Measurements from ENCODE around the gene ALCAM. TPM values are rescaled to one million over a fixed set of nuclear protein-coding genes. Genes with fewer than 3 reads are reported as not detected.

ALCAM gene
- total and polyA plus RNA-seq, 4 donors = 35.4 to 154 (median 80.7) TPM

DNA sequence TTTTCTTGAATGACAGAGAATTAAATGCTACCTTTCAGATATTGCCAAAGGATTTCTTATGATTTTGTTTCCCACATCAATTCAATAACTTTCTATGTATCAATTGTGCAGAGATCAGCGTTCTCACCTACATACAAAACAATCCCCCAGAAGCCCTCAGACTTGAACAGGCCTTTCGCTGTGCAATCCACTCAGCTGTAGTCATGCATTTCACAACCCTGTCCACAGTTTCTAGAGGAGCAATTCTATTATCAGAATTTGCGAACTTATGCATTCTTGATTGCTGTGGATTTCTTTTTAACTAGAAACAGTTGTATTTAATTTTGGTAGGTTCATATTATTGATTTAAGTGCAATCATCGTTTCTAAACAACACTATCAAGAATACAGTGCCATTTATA is 13.7 kb upstream of the ALCAM start:
- Histone ChIP-seq H3K27ac (ENCODE audit: low read depth in 1 of 2, low read length in 2 of 2) (no peak overlapping the region), H3K4me1 (ENCODE audit: control insufficient read depth in 1 of 2, insufficient read depth in 2 of 2, low read length in 2 of 2) (peaks cover 0 to 4% of the 10 kb centered on the region in 2 donors), H3K36me3 (ENCODE audit: control insufficient read depth in 1 of 2, insufficient read depth in 2 of 2, low read length in 1 of 2) (no peaks in the 10 kb centered on the region), H3K4me3 (ENCODE audit: low read length in 2 of 2) (no peak overlapping the region), H3K27me3 (ENCODE audit: control insufficient read depth in 1 of 2, insufficient read depth in 2 of 2, low read length in 1 of 2) (no peaks in the 10 kb centered on the region), H3K9me3 (ENCODE audit: control insufficient read depth, low read length) (no peaks in the 10 kb centered on the region)
- intact Hi-C loops (cut with DNase I) = loop anchor here in 1 of 2 donors (5.0 kb wide), 1 partner anchor 446 kb away; no protein-coding TSS in a partner anchor
- WGBS, 2 donors = 94 to 97% methylated on average over 4 of the region's 4 CpGs
- no peak for DNase-seq
- ATAC-seq (ENCODE audit: low FRiP score) = no peak

DNA sequence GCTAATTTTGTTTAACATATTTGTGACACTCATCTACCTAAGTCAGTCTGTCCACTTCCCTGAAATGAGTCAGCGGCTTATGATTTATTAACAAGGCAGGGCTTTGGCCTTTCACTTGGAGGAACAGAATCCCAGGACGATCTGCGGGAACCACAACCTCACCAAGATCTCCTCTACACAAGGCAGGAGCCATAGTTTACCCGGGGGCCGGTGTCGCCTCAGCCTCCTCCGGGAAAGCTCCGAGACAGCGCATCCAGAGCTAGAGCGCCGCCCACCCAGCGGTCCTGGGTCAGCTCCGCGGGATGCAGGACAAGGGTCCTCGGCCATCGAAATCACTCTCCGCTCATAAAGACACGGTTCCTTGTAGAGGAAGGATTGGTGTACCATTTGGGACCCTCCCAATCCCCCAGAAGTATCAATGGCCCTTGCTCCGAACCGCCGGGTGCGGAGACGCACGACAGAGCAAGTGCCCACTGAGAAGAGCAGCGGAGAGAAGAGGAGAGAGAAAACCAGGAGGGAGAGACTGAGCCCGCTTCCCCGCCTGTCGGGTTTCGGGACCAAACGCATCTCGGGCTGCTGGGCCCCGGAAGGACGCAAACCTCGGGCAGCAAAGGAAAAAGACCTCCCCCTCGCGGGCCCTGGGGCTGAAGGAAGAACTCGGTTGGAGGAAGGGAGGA is 13.1 kb upstream of the ALCAM start:
- peaks cover 0 to 4% of the 10 kb centered on the region in 2 donors for H3K4me1 ChIP-seq (ENCODE audit: control insufficient read depth in 1 of 2, insufficient read depth in 2 of 2, low read length in 2 of 2)
- H3K9me3 ChIP-seq (ENCODE audit: control insufficient read depth, low read length) = no peaks in the 10 kb centered on the region
- peak overlapping the region; percentile 29 to 54 for H3K4me3 ChIP-seq (ENCODE audit: low read length in 2 of 2)
- intact Hi-C loops (cut with DNase I) = loop anchor here in 1 of 2 donors (5.0 kb wide), 1 partner anchor 446 kb away; no protein-coding TSS in a partner anchor
- DNase-seq = peak; percentile 72 to 75
- no peaks in the 10 kb centered on the region for H3K36me3 ChIP-seq (ENCODE audit: control insufficient read depth in 1 of 2, insufficient read depth in 2 of 2, low read length in 1 of 2)
- WGBS, 2 donors = 12 to 20% methylated on average over 37 of the region's 37 CpGs
- peak; percentile 76 for ATAC-seq (ENCODE audit: low FRiP score)
- peak overlapping the region in 1 of 2 donors; percentile 42 for H3K27ac ChIP-seq (ENCODE audit: low read depth in 1 of 2, low read length in 2 of 2)
- H3K27me3 ChIP-seq (ENCODE audit: control insufficient read depth in 1 of 2, insufficient read depth in 2 of 2, low read length in 1 of 2) = no peaks in the 10 kb centered on the region

DNA sequence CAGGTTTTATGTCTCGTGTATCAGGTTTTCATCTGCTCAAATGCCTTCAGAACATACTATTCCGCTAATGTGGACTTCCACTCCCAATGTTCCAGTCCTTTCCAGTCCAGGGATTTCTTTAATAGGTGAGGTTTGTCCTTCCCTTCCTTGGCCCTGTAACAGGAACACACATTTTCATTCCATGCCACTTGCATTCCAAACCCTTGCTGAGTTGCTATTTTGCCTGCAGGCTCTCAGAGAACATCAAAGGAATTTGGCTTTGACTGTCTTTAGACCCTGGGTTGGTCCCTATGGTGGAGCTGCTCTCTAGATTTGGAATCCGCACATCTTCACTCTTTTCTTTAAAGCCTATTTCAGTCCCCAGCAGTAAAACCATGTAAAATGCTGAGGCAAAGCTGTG is 12.3 kb upstream of the ALCAM start:
- Histone ChIP-seq H3K27ac (ENCODE audit: low read depth in 1 of 2, low read length in 2 of 2) (no peak overlapping the region), H3K36me3 (ENCODE audit: control insufficient read depth in 1 of 2, insufficient read depth in 2 of 2, low read length in 1 of 2) (no peaks in the 10 kb centered on the region), H3K4me1 (ENCODE audit: control insufficient read depth in 1 of 2, insufficient read depth in 2 of 2, low read length in 2 of 2) (peaks cover 3 to 4% of the 10 kb centered on the region in 2 donors), H3K9me3 (ENCODE audit: control insufficient read depth, low read length) (no peaks in the 10 kb centered on the region), H3K4me3 (ENCODE audit: low read length in 2 of 2) (peak overlapping the region; percentile 29 to 54), H3K27me3 (ENCODE audit: control insufficient read depth in 1 of 2, insufficient read depth in 2 of 2, low read length in 1 of 2) (no peaks in the 10 kb centered on the region)
- intact Hi-C loops (cut with DNase I) = loop anchor here in 1 of 2 donors (5.0 kb wide), 1 partner anchor 447 kb away; no protein-coding TSS in a partner anchor
- 78 to 82% methylated on average over 3 of the region's 3 CpGs for WGBS, 2 donors
- DNase-seq (no peak), ATAC-seq (ENCODE audit: low FRiP score) (no peak)

DNA sequence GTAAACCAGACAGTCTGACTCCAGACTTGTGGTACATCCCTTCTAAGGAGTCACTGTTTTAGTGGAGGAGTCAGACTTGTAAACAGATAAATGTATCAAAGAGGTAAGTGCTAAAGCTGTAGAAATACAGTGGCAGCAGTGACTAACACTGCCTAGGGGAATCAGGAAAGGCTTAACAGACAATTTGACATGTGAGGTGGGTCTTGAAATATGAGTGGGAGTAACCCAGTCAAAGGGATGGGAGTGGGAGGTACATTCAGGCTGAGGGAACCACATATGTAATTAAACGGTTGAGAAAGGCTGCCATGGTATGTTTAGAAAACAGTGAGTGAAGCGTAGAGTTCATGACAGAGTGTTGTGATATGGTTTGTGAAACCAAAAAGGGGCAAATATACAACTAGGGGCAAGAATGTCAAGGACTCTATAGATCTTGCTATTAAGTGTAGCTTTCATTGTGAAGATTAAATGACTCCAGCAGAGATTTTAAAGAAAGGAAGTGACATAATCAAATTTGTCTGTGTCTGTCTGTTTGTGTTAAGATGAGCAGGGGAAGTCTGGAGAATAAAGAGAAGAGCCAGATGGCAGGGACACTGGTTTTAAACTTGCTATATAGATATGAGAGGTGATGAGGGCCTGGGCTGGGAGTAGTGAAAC is 11.2 kb upstream of the ALCAM start:
- H3K9me3 ChIP-seq (ENCODE audit: control insufficient read depth, low read length) = no peaks in the 10 kb centered on the region
- H3K27me3 ChIP-seq (ENCODE audit: control insufficient read depth in 1 of 2, insufficient read depth in 2 of 2, low read length in 1 of 2) = no peaks in the 10 kb centered on the region
- intact Hi-C loops (cut with DNase I) = no loop called here
- no peak overlapping the region for H3K4me3 ChIP-seq (ENCODE audit: low read length in 2 of 2)
- no peak overlapping the region for H3K27ac ChIP-seq (ENCODE audit: low read depth in 1 of 2, low read length in 2 of 2)
- peaks cover 5 to 6% of the 10 kb centered on the region in 2 donors for H3K4me1 ChIP-seq (ENCODE audit: control insufficient read depth in 1 of 2, insufficient read depth in 2 of 2, low read length in 2 of 2)
- no peak for DNase-seq
- ATAC-seq (ENCODE audit: low FRiP score) = no peak
- H3K36me3 ChIP-seq (ENCODE audit: control insufficient read depth in 1 of 2, insufficient read depth in 2 of 2, low read length in 1 of 2) = no peaks in the 10 kb centered on the region
- 95 to 98% methylated on average over 2 of the region's 2 CpGs for WGBS, 2 donors

DNA sequence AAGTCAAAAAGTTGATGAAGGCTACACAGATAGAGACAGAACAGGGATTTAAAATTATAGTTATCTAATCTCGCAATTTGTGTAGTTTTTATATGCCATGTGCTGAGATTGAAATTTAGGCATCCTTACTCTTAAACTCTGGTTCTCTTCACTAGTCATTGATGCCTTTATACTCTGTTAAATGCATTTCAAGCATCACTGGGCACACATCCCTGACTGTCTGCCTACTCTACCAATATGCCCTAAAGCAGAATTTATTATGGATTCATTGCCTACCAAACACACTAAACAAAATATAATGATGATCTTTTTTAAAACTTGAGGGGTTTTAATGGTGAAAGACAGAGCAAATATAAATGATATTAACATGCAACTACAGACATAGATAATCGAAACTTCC is 10.3 kb upstream of the ALCAM start:
- Histone ChIP-seq H3K9me3 (ENCODE audit: control insufficient read depth, low read length) (no peaks in the 10 kb centered on the region), H3K27ac (ENCODE audit: low read depth in 1 of 2, low read length in 2 of 2) (no peak overlapping the region), H3K27me3 (ENCODE audit: control insufficient read depth in 1 of 2, insufficient read depth in 2 of 2, low read length in 1 of 2) (no peaks in the 10 kb centered on the region), H3K4me3 (ENCODE audit: low read length in 2 of 2) (no peak overlapping the region), H3K4me1 (ENCODE audit: control insufficient read depth in 1 of 2, insufficient read depth in 2 of 2, low read length in 2 of 2) (peaks cover 5 to 6% of the 10 kb centered on the region in 2 donors), H3K36me3 (ENCODE audit: control insufficient read depth in 1 of 2, insufficient read depth in 2 of 2, low read length in 1 of 2) (no peaks in the 10 kb centered on the region)
- WGBS, 2 donors = 94 to 99% methylated on average over 2 of the region's 2 CpGs
- DNase-seq (no peak), ATAC-seq (ENCODE audit: low FRiP score) (no peak)
- intact Hi-C loops (cut with DNase I) = no loop called here

DNA sequence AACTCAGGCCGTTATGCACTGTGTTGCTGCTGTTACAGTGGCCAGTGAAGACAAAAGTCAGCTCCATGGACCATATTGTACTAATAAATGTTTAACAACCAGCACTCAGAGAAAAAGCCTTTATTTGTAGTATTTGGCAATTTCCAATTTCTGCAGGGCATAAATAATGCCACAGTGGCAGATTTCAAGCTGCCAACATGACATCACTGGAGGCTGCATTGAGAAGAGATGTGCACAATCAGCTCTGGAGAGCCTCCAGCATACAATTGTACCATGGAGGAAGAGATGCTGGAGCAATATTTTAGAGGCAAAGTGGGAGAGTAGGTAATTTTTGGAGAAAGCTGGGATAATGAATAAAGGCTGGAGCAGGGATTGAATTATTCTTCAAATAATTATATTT is 9.7 kb upstream of the ALCAM start:
- ATAC-seq (ENCODE audit: low FRiP score) (no peak), DNase-seq (no peak)
- H3K4me1 ChIP-seq (ENCODE audit: control insufficient read depth in 1 of 2, insufficient read depth in 2 of 2, low read length in 2 of 2) = peaks cover 5 to 6% of the 10 kb centered on the region in 2 donors
- 94 to 100% methylated on average over 1 of the region's 1 CpG for WGBS, 2 donors
- H3K27ac ChIP-seq (ENCODE audit: low read depth in 1 of 2, low read length in 2 of 2) = no peak overlapping the region
- no peaks in the 10 kb centered on the region for H3K27me3 ChIP-seq (ENCODE audit: control insufficient read depth in 1 of 2, insufficient read depth in 2 of 2, low read length in 1 of 2)
- intact Hi-C loops (cut with DNase I) = no loop called here
- no peaks in the 10 kb centered on the region for H3K9me3 ChIP-seq (ENCODE audit: control insufficient read depth, low read length)
- H3K4me3 ChIP-seq (ENCODE audit: low read length in 2 of 2) = no peak overlapping the region
- H3K36me3 ChIP-seq (ENCODE audit: control insufficient read depth in 1 of 2, insufficient read depth in 2 of 2, low read length in 1 of 2) = no peaks in the 10 kb centered on the region

DNA sequence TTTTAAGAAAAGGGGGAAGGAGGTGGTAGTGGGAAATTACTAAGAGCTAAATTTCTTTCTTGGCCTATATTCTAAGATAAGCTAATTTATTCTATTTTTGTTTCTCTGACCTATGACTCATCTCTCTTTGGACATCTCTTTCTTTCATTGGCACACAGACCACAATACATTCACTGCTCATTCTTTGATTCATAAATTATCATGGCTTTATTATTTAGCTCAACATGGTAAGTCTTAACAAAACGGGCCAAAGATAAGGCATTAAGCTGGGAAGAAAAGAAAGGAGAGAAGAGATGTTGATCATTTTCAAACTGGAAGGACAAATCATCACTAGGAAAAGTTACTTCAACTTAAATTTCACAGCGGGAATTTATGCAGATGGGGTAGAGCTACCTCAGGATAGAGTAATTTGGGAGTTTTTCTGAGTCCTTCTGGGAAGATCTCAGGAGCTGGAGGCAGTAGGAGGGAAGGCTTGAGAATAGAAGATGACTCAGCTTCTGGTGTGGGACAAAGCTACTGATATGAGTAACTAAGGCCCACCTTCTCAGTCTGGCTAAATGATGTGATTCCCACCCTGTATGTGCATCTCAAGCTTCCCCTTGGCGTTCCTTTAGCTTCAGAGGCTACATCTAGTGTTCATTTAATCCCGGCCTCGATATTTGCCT is 7.5 kb upstream of the ALCAM start:
- 73 to 77% methylated on average over 5 of the region's 5 CpGs for WGBS, 2 donors
- Histone ChIP-seq H3K27me3 (ENCODE audit: control insufficient read depth in 1 of 2, insufficient read depth in 2 of 2, low read length in 1 of 2) (no peaks in the 10 kb centered on the region), H3K36me3 (ENCODE audit: control insufficient read depth in 1 of 2, insufficient read depth in 2 of 2, low read length in 1 of 2) (no peaks in the 10 kb centered on the region), H3K27ac (ENCODE audit: low read depth in 1 of 2, low read length in 2 of 2) (no peak overlapping the region), H3K4me3 (ENCODE audit: low read length in 2 of 2) (no peak overlapping the region), H3K9me3 (ENCODE audit: control insufficient read depth, low read length) (no peaks in the 10 kb centered on the region), H3K4me1 (ENCODE audit: control insufficient read depth in 1 of 2, insufficient read depth in 2 of 2, low read length in 2 of 2) (peaks cover 5 to 6% of the 10 kb centered on the region in 2 donors)
- intact Hi-C loops (cut with DNase I) = no loop called here
- ATAC-seq (ENCODE audit: low FRiP score) (no peak), DNase-seq (no peak)

DNA sequence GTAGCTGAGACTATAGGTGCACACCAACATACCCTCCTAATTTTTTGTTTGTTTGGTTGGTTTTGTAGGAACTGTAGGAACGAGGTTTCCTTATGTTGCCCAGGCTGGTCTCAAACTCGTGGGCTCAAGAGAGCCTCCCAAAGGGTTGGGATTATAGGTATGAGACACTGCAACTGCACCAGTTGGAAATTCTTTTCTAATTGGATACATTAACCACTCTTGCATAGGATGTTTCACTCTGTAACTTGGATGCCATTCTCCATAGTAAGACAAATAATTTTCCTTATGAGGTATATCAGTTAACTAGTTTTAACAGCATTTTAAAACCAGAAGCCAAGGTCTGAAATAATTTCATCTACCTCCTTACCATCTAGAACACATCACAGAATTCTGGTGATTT is 6.7 kb upstream of the ALCAM start:
- no peaks in the 10 kb centered on the region for H3K36me3 ChIP-seq (ENCODE audit: control insufficient read depth in 1 of 2, insufficient read depth in 2 of 2, low read length in 1 of 2)
- no peaks in the 10 kb centered on the region for H3K27me3 ChIP-seq (ENCODE audit: control insufficient read depth in 1 of 2, insufficient read depth in 2 of 2, low read length in 1 of 2)
- WGBS, 2 donors = 95 to 98% methylated on average over 2 of the region's 2 CpGs
- intact Hi-C loops (cut with DNase I) = loop anchor here (10.0 kb wide), 3 partner anchors 595 to 1085 kb away; no protein-coding TSS in a partner anchor
- no peak for ATAC-seq (ENCODE audit: low FRiP score)
- H3K4me3 ChIP-seq (ENCODE audit: low read length in 2 of 2) = no peak overlapping the region
- H3K9me3 ChIP-seq (ENCODE audit: control insufficient read depth, low read length) = no peaks in the 10 kb centered on the region
- peaks cover 2 to 5% of the 10 kb centered on the region in 2 donors for H3K4me1 ChIP-seq (ENCODE audit: control insufficient read depth in 1 of 2, insufficient read depth in 2 of 2, low read length in 2 of 2)
- no peak for DNase-seq
- peak overlapping the region in 1 of 2 donors; percentile 17 for H3K27ac ChIP-seq (ENCODE audit: low read depth in 1 of 2, low read length in 2 of 2)
